ENCODE data around the gene TNS3. TPM values are rescaled to one million over a fixed set of nuclear protein-coding genes. Genes with fewer than 3 reads are reported as not detected.

TNS3 gene
- total RNA-seq, 3 donors from 2014 or later = 2.6 to 3.4 (median 3.2) TPM

- ATAC-seq = no peak
- H3K36me3 Mint-ChIP-seq (ENCODE audit: insufficient read depth) = no peaks in the 10 kb centered on the region
- no peak for DNase-seq
- no peaks in the 10 kb centered on the region for H3K27me3 Mint-ChIP-seq (ENCODE audit: low read depth)
- no peak overlapping the region for H3K4me3 Mint-ChIP-seq
- H3K9me3 Mint-ChIP-seq = no peaks in the 10 kb centered on the region
- H3K4me1 Mint-ChIP-seq (ENCODE audit: low read depth) = no peaks in the 10 kb centered on the region
Observed at GRCh38 chr7:47405286-47405904, 176.5 kb downstream of the TNS3 start.

GRCh38 chr7:47404010-47404409 is 177.9 kb downstream of the TNS3 start:
- H3K36me3 Mint-ChIP-seq (ENCODE audit: insufficient read depth) = no peaks in the 10 kb centered on the region

GRCh38 chr7:47402941-47403866 is 178.7 kb downstream of the TNS3 start:
- H3K36me3 Mint-ChIP-seq (ENCODE audit: insufficient read depth) = no peaks in the 10 kb centered on the region
- H3K9me3 Mint-ChIP-seq = no peaks in the 10 kb centered on the region
- no peak for DNase-seq
- ATAC-seq = no peak
- H3K27me3 Mint-ChIP-seq (ENCODE audit: low read depth) = peaks cover 2% of the 10 kb centered on the region
- no peak overlapping the region for H3K4me3 Mint-ChIP-seq
- H3K4me1 Mint-ChIP-seq (ENCODE audit: low read depth) = no peaks in the 10 kb centered on the region

More at GRCh38 chr7:47404010-47404409, 177.9 kb downstream of the TNS3 start:
- no peak overlapping the region for H3K4me3 Mint-ChIP-seq
- H3K4me1 Mint-ChIP-seq (ENCODE audit: low read depth) = no peaks in the 10 kb centered on the region
- H3K9me3 Mint-ChIP-seq = no peaks in the 10 kb centered on the region
- H3K27me3 Mint-ChIP-seq (ENCODE audit: low read depth) = peaks cover 2% of the 10 kb centered on the region
- peak; percentile 49 to 71 for ATAC-seq
- no peak for DNase-seq

- Mint-ChIP-seq H3K36me3 (ENCODE audit: insufficient read depth) (no peaks in the 10 kb centered on the region), H3K4me3 (no peak overlapping the region), H3K9me3 (no peaks in the 10 kb centered on the region), H3K4me1 (ENCODE audit: low read depth) (no peaks in the 10 kb centered on the region), H3K27me3 (ENCODE audit: low read depth) (peaks cover 2% of the 10 kb centered on the region)
- ATAC-seq = no peak
- no peak for DNase-seq
Observed at GRCh38 chr7:47401611-47402570, 180.0 kb downstream of the TNS3 start.

GRCh38 chr7:47400741-47401206 is 181.1 kb downstream of the TNS3 start:
- Mint-ChIP-seq H3K4me3 (no peak overlapping the region), H3K4me1 (ENCODE audit: low read depth) (no peaks in the 10 kb centered on the region), H3K9me3 (no peaks in the 10 kb centered on the region), H3K36me3 (ENCODE audit: insufficient read depth) (no peaks in the 10 kb centered on the region), H3K27me3 (ENCODE audit: low read depth) (peaks cover 5% of the 10 kb centered on the region)
- DNase-seq (no peak), ATAC-seq (no peak)

GRCh38 chr7:47400001-47400400 is 181.9 kb downstream of the TNS3 start:
- Mint-ChIP-seq H3K4me1 (ENCODE audit: low read depth) (no peaks in the 10 kb centered on the region), H3K36me3 (ENCODE audit: insufficient read depth) (no peaks in the 10 kb centered on the region), H3K27me3 (ENCODE audit: low read depth) (peaks cover 5% of the 10 kb centered on the region), H3K9me3 (no peaks in the 10 kb centered on the region), H3K4me3 (no peak overlapping the region)
- DNase-seq (no peak), ATAC-seq (no peak)

GRCh38 chr7:47394751-47395252 is 187.1 kb downstream of the TNS3 start:
- ATAC-seq (no peak), DNase-seq (no peak)
- no peaks in the 10 kb centered on the region for H3K4me1 Mint-ChIP-seq (ENCODE audit: low read depth)
- no peaks in the 10 kb centered on the region for H3K9me3 Mint-ChIP-seq
- no peak overlapping the region for H3K4me3 Mint-ChIP-seq
- peaks cover 5% of the 10 kb centered on the region for H3K27me3 Mint-ChIP-seq (ENCODE audit: low read depth)
- H3K36me3 Mint-ChIP-seq (ENCODE audit: insufficient read depth) = no peaks in the 10 kb centered on the region

GRCh38 chr7:47394216-47394615 is 187.7 kb downstream of the TNS3 start:
- H3K4me1 Mint-ChIP-seq (ENCODE audit: low read depth) = no peaks in the 10 kb centered on the region
- no peaks in the 10 kb centered on the region for H3K36me3 Mint-ChIP-seq (ENCODE audit: insufficient read depth)
- no peak overlapping the region for H3K4me3 Mint-ChIP-seq
- ATAC-seq = no peak
- no peak for DNase-seq
- H3K9me3 Mint-ChIP-seq = no peaks in the 10 kb centered on the region
- peaks cover 5% of the 10 kb centered on the region for H3K27me3 Mint-ChIP-seq (ENCODE audit: low read depth)

GRCh38 chr7:47393406-47393805 is 188.5 kb downstream of the TNS3 start:
- Mint-ChIP-seq H3K4me1 (ENCODE audit: low read depth) (no peaks in the 10 kb centered on the region), H3K27me3 (ENCODE audit: low read depth) (peaks cover 3% of the 10 kb centered on the region), H3K4me3 (no peak overlapping the region), H3K9me3 (no peaks in the 10 kb centered on the region), H3K36me3 (ENCODE audit: insufficient read depth) (no peaks in the 10 kb centered on the region)
- ATAC-seq (no peak), DNase-seq (no peak)

- DNase-seq = no peak
- Mint-ChIP-seq H3K9me3 (no peaks in the 10 kb centered on the region), H3K27me3 (ENCODE audit: low read depth) (peaks cover 3% of the 10 kb centered on the region), H3K36me3 (ENCODE audit: insufficient read depth) (no peaks in the 10 kb centered on the region), H3K4me1 (ENCODE audit: low read depth) (no peaks in the 10 kb centered on the region), H3K4me3 (no peak overlapping the region)
- ATAC-seq = no peak
Observed at GRCh38 chr7:47392241-47392759, 189.6 kb downstream of the TNS3 start.

- ATAC-seq (no peak), DNase-seq (no peak)
- Mint-ChIP-seq H3K9me3 (no peaks in the 10 kb centered on the region), H3K4me1 (ENCODE audit: low read depth) (no peaks in the 10 kb centered on the region), H3K4me3 (no peak overlapping the region), H3K27me3 (ENCODE audit: low read depth) (peaks cover 3% of the 10 kb centered on the region), H3K36me3 (ENCODE audit: insufficient read depth) (no peaks in the 10 kb centered on the region)
Observed at GRCh38 chr7:47391726-47392125, 190.2 kb downstream of the TNS3 start.

GRCh38 chr7:47390914-47391313 is 191.0 kb downstream of the TNS3 start:
- ATAC-seq (no peak), DNase-seq (no peak)
- Mint-ChIP-seq H3K9me3 (no peaks in the 10 kb centered on the region), H3K4me1 (ENCODE audit: low read depth) (no peaks in the 10 kb centered on the region), H3K27me3 (ENCODE audit: low read depth) (peaks cover under 1% of the 10 kb centered on the region), H3K36me3 (ENCODE audit: insufficient read depth) (no peaks in the 10 kb centered on the region), H3K4me3 (no peak overlapping the region)

- H3K4me3 Mint-ChIP-seq = no peak overlapping the region
- no peaks in the 10 kb centered on the region for H3K36me3 Mint-ChIP-seq (ENCODE audit: insufficient read depth)
- H3K9me3 Mint-ChIP-seq = no peaks in the 10 kb centered on the region
- no peaks in the 10 kb centered on the region for H3K27me3 Mint-ChIP-seq (ENCODE audit: low read depth)
- no peak for DNase-seq
- no peak for ATAC-seq
- no peaks in the 10 kb centered on the region for H3K4me1 Mint-ChIP-seq (ENCODE audit: low read depth)
Observed at GRCh38 chr7:47389923-47390630, 191.8 kb downstream of the TNS3 start.
